SU-DHL-6 (cell line): ENCODE results near the gene DUS4L.

Experiments
- H2AFZ ChIP-seq: fragments of 200-600 bp; sonication (generic); 2 replicates; pipeline ENCODE4 v1.6.1; 2014; ENCODE audit warnings: low read depth, mild to moderate bottlenecking, moderate library complexity, mixed read lengths, antibody characterized with exemption, low read length; ENCODE audit not compliant: severe bottlenecking
- H3F3A ChIP-seq: fragments of 200-600 bp; shearing (Covaris generic); 2 replicates; pipeline ENCODE4 v1.6.0; 2016; ENCODE audit warnings: antibody characterized with exemption, mild to moderate bottlenecking; ENCODE audit not compliant: insufficient read depth
- H3K27ac ChIP-seq: fragments of 200-600 bp; sonication (generic); 2 replicates; pipeline ENCODE4 v1.5.1; 2016; ENCODE audit warnings: low read depth, mild to moderate bottlenecking, low read length, moderate library complexity, mixed read lengths
- H3K27me3 ChIP-seq: fragments of 200-600 bp; sonication (generic), shearing (Covaris generic); 2 replicates; pipeline ENCODE4 v1.6.0; 2014; ENCODE audit warnings: mild to moderate bottlenecking, low read length
- H3K36me3 ChIP-seq: fragments of 200-600 bp; sonication (generic); 2 replicates; pipeline ENCODE4 v1.6.1; 2014; ENCODE audit warnings: mild to moderate bottlenecking, low read length, mixed read lengths
- H3K4me2 ChIP-seq: fragments of 300-600, 200-600 bp; shearing (Covaris generic), sonication (generic); 2 replicates; pipeline ENCODE4 v1.6.0; 2014; ENCODE audit warnings: low read length, low read depth, mild to moderate bottlenecking; ENCODE audit not compliant: poor library complexity, severe bottlenecking
- H3K4me3 ChIP-seq: fragments of 200-600 bp; sonication (generic); 2 replicates; pipeline ENCODE4 v1.5.1; 2014; ENCODE audit warnings: antibody characterized with exemption, low read length, mild to moderate bottlenecking, mixed read lengths; ENCODE audit not compliant: insufficient read depth, poor library complexity, severe bottlenecking
- H3K79me2 ChIP-seq: fragments of 200-600 bp; sonication (generic); 2 replicates; pipeline ENCODE4 v1.6.1; 2014; ENCODE audit warnings: mild to moderate bottlenecking, low read length, moderate library complexity; ENCODE audit not compliant: insufficient read depth
- H3K9ac ChIP-seq: fragments of 200-600 bp; sonication (generic); 2 replicates; pipeline ENCODE4 v1.7.0; 2014; ENCODE audit warnings: mild to moderate bottlenecking, low read length
- H3K9me2 ChIP-seq: fragments of 200-600 bp; sonication (generic); replicated peaks from 2 replicates; pipeline ENCODE4 v1.6.1; 2014; ENCODE audit warnings: low read length; ENCODE audit not compliant: insufficient read depth
- H3K9me3 ChIP-seq: fragments of 200-600 bp; sonication (generic); 2 replicates; pipeline ENCODE4 v1.6.1; 2014; ENCODE audit warnings: low read length, mixed read lengths; ENCODE audit not compliant: insufficient read depth
- H4K20me1 ChIP-seq: fragments of 200-600 bp; sonication (generic); 2 replicates; pipeline ENCODE4 v1.6.1; 2014; ENCODE audit warnings: low read depth, mild to moderate bottlenecking, antibody characterized with exemption, low read length, moderate library complexity, mixed read lengths
- CTCF ChIP-seq: fragments of 200-600 bp; sonication (generic); IDR thresholded peaks from one replicate; pipeline ENCODE4 v1.5.1; 2017; ENCODE audit warnings: antibody characterized with exemption, mild to moderate bottlenecking, low read length, moderate library complexity; ENCODE audit not compliant: insufficient read depth, poor library complexity, severe bottlenecking
- EZH2phosphoT487 ChIP-seq: fragments of 200-600 bp; sonication (generic), shearing (Covaris generic); conservative IDR thresholded peaks from 2 replicates; pipeline ENCODE4 v1.6.1; 2018; ENCODE audit warnings: mild to moderate bottlenecking, antibody characterized with exemption, low read length, moderate library complexity, mixed read lengths

The DUS4L gene

GRCh38 chr7:107579885-107580715 lies 16.3 kb downstream of the DUS4L start, which contains the start of gene BCAP29:
Gene BCAP29, plus strand, starts transcription at chr7:107580246. Its CDS starts 527 bp downstream, at chr7:107580773.
- H4K20me1 ChIP-seq: no peaks in the 10 kb centered on the region
- no peaks in the 10 kb centered on the region for H3K27me3 ChIP-seq
- peak within 1 kb of the TSS; percentile 38 for H3K27ac ChIP-seq
- H2AFZ ChIP-seq: peak within 1 kb of the TSS; percentile 91
- H3K36me3 ChIP-seq: peaks cover 11% of the 10 kb centered on the region; the same call in 1 of the 2 replicates
- peaks cover 21% of the 10 kb centered on the region; the same call in 1 of the 2 replicates for H3K79me2 ChIP-seq
- H3K4me3 ChIP-seq: peak within 1 kb of the TSS; percentile 96
- H3K4me2 ChIP-seq: peak within 1 kb of the TSS; percentile 87
- H3K9me2 ChIP-seq: no peaks in the 10 kb centered on the region
- TF ChIP-seq EZH2phosphoT487 (no peak), CTCF (peak; percentile 9)
- peaks cover 21% of the 10 kb centered on the region for H3F3A ChIP-seq
- H3K9ac ChIP-seq: peak within 1 kb of the TSS; percentile 84
- H3K9me3 ChIP-seq: no peaks in the 10 kb centered on the region

GRCh38 chr7:107580716-107581383 lies 17.1 kb downstream of the DUS4L start:
- H3K36me3 ChIP-seq: peaks cover 11% of the 10 kb centered on the region; the same call in 1 of the 2 replicates
- no peaks in the 10 kb centered on the region for H3K27me3 ChIP-seq
- peak overlapping the region; percentile 84 for H3K9ac ChIP-seq
- peak overlapping the region; percentile 91 for H2AFZ ChIP-seq
- peak overlapping the region; percentile 87 for H3K4me2 ChIP-seq
- no peak for TF ChIP-seq EZH2phosphoT487
- no peak for TF ChIP-seq CTCF
- no peaks in the 10 kb centered on the region for H4K20me1 ChIP-seq
- peak overlapping the region; percentile 38 for H3K27ac ChIP-seq
- H3F3A ChIP-seq: peaks cover 16% of the 10 kb centered on the region
- peak overlapping the region; percentile 96 for H3K4me3 ChIP-seq
- no peaks in the 10 kb centered on the region for H3K9me2 ChIP-seq
- H3K9me3 ChIP-seq: no peaks in the 10 kb centered on the region
- H3K79me2 ChIP-seq: peaks cover 21% of the 10 kb centered on the region; the same call in 1 of the 2 replicates

GRCh38 chr7:107581387-107582013 lies 17.7 kb downstream of the DUS4L start:
- peak overlapping the region; percentile 87 for H3K4me2 ChIP-seq
- no peaks in the 10 kb centered on the region for H3K27me3 ChIP-seq
- H3K9me2 ChIP-seq: no peaks in the 10 kb centered on the region
- no peaks in the 10 kb centered on the region for H4K20me1 ChIP-seq
- no peak overlapping the region for H3K4me3 ChIP-seq
- H2AFZ ChIP-seq: no peak overlapping the region
- H3F3A ChIP-seq: peaks cover 16% of the 10 kb centered on the region
- peaks cover 21% of the 10 kb centered on the region; the same call in 1 of the 2 replicates for H3K79me2 ChIP-seq
- 0 out of 2 replicates have a peak overlapping the region, but pooled peaks have one; percentile 84 for H3K9ac ChIP-seq
- no peak for TF ChIP-seq EZH2phosphoT487
- no peak for TF ChIP-seq CTCF
- no peak overlapping the region for H3K27ac ChIP-seq
- peaks cover 11% of the 10 kb centered on the region; the same call in 1 of the 2 replicates for H3K36me3 ChIP-seq
- no peaks in the 10 kb centered on the region for H3K9me3 ChIP-seq
